Body of pancreas (tissue), 4 donors: ENCODE results near the gene KRT80. TPM values are rescaled to one million over a fixed set of nuclear protein-coding genes. Genes with fewer than 3 reads are reported as not detected.
"Not testable (repeated sequence)": the region's sequence is repeated elsewhere in the genome, so short reads cannot be mapped to it uniquely, and the experiment has no call there.

ENCODE experiments used
- ATAC-seq: fragments of 150-250 bp; one replicate; pipeline ENCODE4 v1.9.1; 2016
- DNase-seq, 4 donors: peaks; one replicate each; pipeline ENCODE4 v3.0.0-alpha.2; 2019
- H3K27ac ChIP-seq, 4 donors: fragments of 200-600 bp; sonication (generic); 1 replicate in 3 of 4; 2 replicates in 1 of 4; pipeline versions ENCODE4 v1.5.1 to v1.6.1; 2016 to 2019; ENCODE audit warnings: mild to moderate bottlenecking in 1 of 4, mixed read lengths in 1 of 4, moderate library complexity in 1 of 4
- H3K27me3 ChIP-seq, 2 donors: fragments of 200-600 bp; sonication (generic); one replicate each; pipeline ENCODE4 v1.6.0; 2016; ENCODE audit warnings: mild to moderate bottlenecking in 1 of 2
- H3K36me3 ChIP-seq, 2 donors: fragments of 200-600 bp; sonication (generic); replicated peaks in 1 of 2; 2 replicates each; pipeline ENCODE4 v1.5.1; 2016; ENCODE audit warnings: low read depth in 2 of 2; ENCODE audit not compliant: insufficient read depth in 1 of 2
- H3K4me1 ChIP-seq: fragments of 200-600 bp; sonication (generic); one replicate; pipeline ENCODE4 v1.6.0; 2016
- H3K4me3 ChIP-seq, 2 donors: fragments of 200-600 bp; sonication (generic); 1 replicate in 1 of 2; 2 replicates in 1 of 2; pipeline ENCODE4 v1.5.1; 2016 to 2019
- H3K9me3 ChIP-seq, 3 donors: fragments of 200-600 bp; sonication (generic); 1 replicate in 2 of 3; 2 replicates in 1 of 3; pipeline ENCODE4 v1.5.1; 2016
- POLR2A ChIP-seq, 3 donors: fragments of 450-650 bp; IDR thresholded peaks; one replicate each; pipeline ENCODE4 v1.6.1; 2016; ENCODE audit warnings: antibody characterized with exemption in 3 of 3, mild to moderate bottlenecking in 2 of 3
- WGBS, 2 donors: methylation state at CpG; one replicate each; pipeline ENCODE4 v1.1.5; 2017; 5-methylcytosine and 5-hydroxymethylcytosine counted together
- intact Hi-C: fragments of 100-400 bp; cut with DNase I; formaldehyde crosslinking; loops from one replicate; pipeline ENCODE4 v1.15.1; 2023
- total RNA-seq, 2 donors: library from RNA; depleted of rRNA; stranded (reverse); fragments of >200 nt; gene quantifications; one replicate each; pipeline ENCODE4 v1.1.0, GENCODE V29; 2016
- TF ChIP-seq, protein P1 (sequence below), 7 experiments: fragments of 450-650 bp in 4 of 7; fragments of 200-600 bp in 3 of 7; sonication (generic) in 3 of 7; IDR thresholded peaks; one replicate each; pipeline ENCODE4 v1.5.1; 2016 to 2019; ENCODE audit warnings: antibody characterized with exemption in 7 of 7

KRT80 gene
- total RNA-seq, result 10 to 100 TPM; 10.2 to 11.9 TPM

DNA sequence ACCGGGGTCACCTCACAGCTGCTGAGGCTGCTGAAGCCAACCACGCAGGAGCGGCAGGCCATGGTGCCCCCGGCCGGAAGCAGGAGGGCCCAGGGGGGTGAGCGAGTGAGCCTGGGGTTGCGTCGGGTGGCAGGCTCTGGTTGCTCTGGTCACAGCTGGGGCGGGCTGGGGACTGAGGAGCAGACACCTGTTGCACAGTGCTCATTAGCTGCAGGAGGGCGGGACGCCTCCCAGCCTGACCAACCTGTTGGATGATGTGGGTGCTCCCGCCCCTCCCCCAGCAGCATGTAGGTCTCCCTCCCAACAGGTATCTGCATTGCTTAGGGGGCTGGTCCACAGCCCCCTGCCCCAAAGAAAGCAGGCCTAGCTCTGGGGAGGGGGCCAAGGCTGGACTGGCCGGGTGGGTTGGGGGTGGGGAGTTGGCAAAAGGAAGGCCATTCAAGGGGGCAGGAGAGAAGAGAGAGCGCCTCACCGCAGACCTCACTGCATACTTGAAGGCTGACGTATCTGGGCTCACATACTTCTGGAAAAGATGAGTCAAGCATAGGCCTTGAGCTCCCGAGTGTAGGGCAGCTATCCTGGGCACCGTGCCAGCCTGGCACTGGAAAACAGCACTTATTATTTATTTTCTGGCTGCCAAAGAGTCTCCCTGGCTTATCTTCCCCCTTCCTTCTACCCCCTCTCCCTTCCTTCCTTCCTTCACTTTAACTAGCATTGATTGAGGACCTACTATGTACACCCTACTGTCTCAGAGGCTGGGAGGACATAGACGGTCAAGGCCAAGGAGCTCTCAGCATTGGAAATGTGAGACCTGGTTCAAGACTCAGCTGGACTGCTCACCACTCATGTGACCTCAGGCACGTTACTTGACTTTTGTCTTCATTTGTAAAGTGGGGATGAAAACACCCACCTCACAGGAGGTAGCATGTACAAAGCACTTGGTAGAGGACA, at the start of gene KRT80:
Gene KRT80 (minus strand): TSS at position 174 of the 951 bp plus-strand sequence. CDS start 112 bp downstream, at position 62.
- peak within 1 kb of the TSS; percentile 86 to 92 (median 90) for H3K27ac ChIP-seq
- TF ChIP-seq POLR2A (IDR thresholded peaks at IDR 0.05), result peak; percentile 80 to 91 (median 85)
- TF ChIP-seq, protein P1, sequence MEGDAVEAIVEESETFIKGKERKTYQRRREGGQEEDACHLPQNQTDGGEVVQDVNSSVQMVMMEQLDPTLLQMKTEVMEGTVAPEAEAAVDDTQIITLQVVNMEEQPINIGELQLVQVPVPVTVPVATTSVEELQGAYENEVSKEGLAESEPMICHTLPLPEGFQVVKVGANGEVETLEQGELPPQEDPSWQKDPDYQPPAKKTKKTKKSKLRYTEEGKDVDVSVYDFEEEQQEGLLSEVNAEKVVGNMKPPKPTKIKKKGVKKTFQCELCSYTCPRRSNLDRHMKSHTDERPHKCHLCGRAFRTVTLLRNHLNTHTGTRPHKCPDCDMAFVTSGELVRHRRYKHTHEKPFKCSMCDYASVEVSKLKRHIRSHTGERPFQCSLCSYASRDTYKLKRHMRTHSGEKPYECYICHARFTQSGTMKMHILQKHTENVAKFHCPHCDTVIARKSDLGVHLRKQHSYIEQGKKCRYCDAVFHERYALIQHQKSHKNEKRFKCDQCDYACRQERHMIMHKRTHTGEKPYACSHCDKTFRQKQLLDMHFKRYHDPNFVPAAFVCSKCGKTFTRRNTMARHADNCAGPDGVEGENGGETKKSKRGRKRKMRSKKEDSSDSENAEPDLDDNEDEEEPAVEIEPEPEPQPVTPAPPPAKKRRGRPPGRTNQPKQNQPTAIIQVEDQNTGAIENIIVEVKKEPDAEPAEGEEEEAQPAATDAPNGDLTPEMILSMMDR (IDR thresholded peaks at IDR 0.05), result no peak
- no peaks in the 10 kb centered on the region for H3K9me3 ChIP-seq
- no peaks in the 10 kb centered on the region for H3K36me3 ChIP-seq
- ATAC-seq (peak; percentile 94), DNase-seq (peak; percentile 94 to 98 (median 96))
- no peaks in the 10 kb centered on the region for H3K27me3 ChIP-seq
- WGBS, 2 donors, result 15 to 36% methylated on average over 7 to 20 of the region's 20 CpGs
- H3K4me1 ChIP-seq, result peaks cover 42% of the 10 kb centered on the region
- H3K4me3 ChIP-seq, result no peak within 1 kb of the TSS
- intact Hi-C loops, result no loop called here

DNA sequence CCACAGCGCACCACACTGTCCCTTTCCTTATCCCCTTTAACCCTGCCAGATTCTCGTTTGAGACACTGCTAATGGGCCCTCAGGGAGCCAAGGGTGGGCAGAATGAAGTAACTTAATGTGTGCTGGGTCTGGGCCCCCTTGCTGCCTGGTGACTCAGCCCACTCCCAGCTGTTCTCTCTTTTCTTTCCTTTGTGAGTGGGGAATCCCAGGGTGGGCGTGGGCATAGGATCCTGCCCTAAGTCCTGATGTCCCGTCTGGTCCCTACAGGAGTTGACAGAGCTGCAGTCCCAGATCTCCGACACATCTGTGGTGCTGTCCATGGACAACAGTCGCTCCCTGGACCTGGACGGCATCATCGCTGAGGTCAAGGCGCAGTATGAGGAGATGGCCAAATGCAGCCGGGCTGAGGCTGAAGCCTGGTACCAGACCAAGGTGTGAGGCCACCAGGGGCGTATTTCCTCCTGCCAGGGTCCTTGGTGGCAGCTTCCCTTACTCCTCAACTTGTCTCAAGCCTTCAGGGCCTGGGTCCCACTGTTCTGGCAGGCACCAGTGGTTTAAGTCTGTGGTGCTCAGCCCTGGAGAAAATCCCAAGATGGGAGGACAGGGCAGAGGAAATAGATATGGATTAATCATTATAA, 49.5 kb upstream of the KRT80 start:
- Histone ChIP-seq H3K9me3 (no peaks in the 10 kb centered on the region), H3K4me1 (peaks cover 66% of the 10 kb centered on the region), H3K36me3 (no peaks in the 10 kb centered on the region), H3K4me3 (no peak overlapping the region), H3K27me3 (no peaks in the 10 kb centered on the region), H3K27ac (no peak overlapping the region)
- intact Hi-C loops, result no loop called here
- WGBS, 2 donors, result 82% methylated on average over 5 to 11 of the region's 11 CpGs
- ATAC-seq (no peak), DNase-seq (no peak)
- TF ChIP-seq, protein P1 (IDR thresholded peaks at IDR 0.05), result no peak
- TF ChIP-seq POLR2A (IDR thresholded peaks at IDR 0.05), result peak in 1 of 3 donors; percentile 4

DNA sequence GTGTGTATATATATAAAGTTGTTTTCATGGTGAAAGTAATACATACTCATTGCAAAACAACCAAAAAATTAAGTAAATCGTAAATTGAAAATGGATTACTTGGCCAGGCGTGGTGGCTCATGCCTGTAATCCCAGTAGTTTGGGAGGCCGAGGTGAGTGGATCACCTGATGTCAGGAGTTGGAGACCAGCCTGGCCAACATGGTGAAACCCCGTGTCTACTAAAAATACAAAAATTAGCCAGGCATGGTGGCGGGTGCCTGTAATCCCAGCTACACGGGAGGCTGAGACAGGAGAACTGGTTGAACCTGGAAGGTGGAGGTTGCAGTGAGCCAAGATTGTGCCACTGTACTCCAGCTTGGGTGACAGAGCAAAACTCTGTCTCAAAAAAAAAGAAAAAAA, 48.4 kb upstream of the KRT80 start:
- DNase-seq, H3K9me3 ChIP-seq, H3K4me3 ChIP-seq, H3K36me3 ChIP-seq, H3K27ac ChIP-seq, intact Hi-C loops, ATAC-seq, H3K27me3 ChIP-seq: not testable (repeated sequence)
- H3K4me1 ChIP-seq, result peaks cover 66% of the 10 kb centered on the region
- WGBS, 2 donors, result 87 to 91% methylated on average over 6 of the region's 6 CpGs

DNA sequence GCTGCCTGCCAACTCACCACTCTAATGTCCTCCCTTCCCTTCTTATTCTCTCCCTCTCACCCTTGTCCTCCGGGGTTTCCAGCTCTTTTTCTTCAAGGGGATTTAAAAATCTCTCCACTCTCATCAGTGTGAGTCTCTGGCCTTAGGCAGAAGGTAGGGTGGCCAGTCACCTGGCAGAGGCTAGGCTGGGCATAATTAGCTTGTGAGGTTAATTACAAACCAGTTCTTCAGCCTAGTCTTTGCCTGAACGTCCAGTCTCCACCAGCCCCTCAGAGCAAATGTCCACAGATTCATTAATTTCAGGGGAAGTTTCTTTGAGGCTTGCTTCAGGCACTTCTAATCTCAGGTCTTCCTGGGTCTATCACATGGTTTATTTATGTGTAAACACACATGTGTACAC, 48.0 kb upstream of the KRT80 start:
- no peak for ATAC-seq
- Histone ChIP-seq H3K4me1 (peaks cover 65% of the 10 kb centered on the region), H3K4me3 (no peak overlapping the region), H3K27me3 (no peaks in the 10 kb centered on the region), H3K9me3 (no peaks in the 10 kb centered on the region), H3K27ac (peak overlapping the region in 3 of 4 donors; percentile 15 to 25 (median 23)), H3K36me3 (no peaks in the 10 kb centered on the region)
- no peak for DNase-seq
- no peak for TF ChIP-seq POLR2A (IDR thresholded peaks at IDR 0.05)
- TF ChIP-seq, protein P1 (IDR thresholded peaks at IDR 0.05), result no peak
- intact Hi-C loops, result no loop called here
- WGBS, 2 donors, result 58 to 64% methylated on average over 2 of the region's 2 CpGs

DNA sequence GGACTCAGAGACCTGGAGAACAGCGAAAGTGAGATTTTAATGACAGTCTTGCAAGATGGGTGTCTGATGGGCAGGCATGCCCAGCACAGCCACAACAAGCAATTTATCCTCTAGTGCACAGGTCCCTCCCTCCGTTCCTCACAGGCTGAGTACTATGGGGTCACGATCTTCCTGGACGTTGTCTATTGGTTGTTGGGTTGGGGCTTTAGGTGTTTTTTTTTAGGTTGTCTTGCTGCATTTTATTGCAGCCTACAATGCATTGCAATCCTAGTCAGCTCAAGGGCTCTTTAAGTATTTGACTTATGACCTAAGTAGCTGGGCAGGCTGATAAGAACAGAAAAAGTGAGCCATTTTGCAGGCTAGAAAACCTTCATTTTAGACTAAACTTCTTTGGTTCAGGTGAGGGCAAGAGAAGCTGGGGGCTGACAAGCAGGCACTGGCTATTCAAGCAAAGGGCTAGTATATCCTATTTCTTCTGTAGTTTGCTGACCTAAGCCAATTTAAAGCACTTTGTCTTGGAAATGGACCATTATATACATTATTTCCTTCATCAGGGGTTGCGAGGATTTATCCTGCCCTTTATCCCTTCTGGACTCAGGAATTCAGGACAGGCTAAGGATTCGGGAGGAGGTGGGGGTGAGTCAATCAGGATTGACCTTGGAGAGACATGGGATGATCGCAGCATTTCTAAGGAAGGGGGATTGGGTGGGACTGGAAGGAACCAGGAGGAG, 47.3 kb upstream of the KRT80 start:
- no peak for DNase-seq
- intact Hi-C loops, result no loop called here
- Histone ChIP-seq H3K36me3 (no peaks in the 10 kb centered on the region), H3K27me3 (no peaks in the 10 kb centered on the region), H3K4me3 (no peak overlapping the region), H3K9me3 (no peaks in the 10 kb centered on the region), H3K4me1 (peaks cover 63% of the 10 kb centered on the region), H3K27ac (peak overlapping the region in 2 of 4 donors; percentile 23 to 25)
- WGBS, 2 donors, result 84 to 90% methylated on average over 7 of the region's 7 CpGs
- no peak for ATAC-seq
- TF ChIP-seq, protein P1 (IDR thresholded peaks at IDR 0.05), result no peak
- no peak for TF ChIP-seq POLR2A (IDR thresholded peaks at IDR 0.05)
